GM19193 (cell line): ENCODE results near the gene GALNT18.
"Not testable (repeated sequence)": the region's sequence is repeated elsewhere in the genome, so short reads cannot be mapped to it uniquely, and the experiment has no call there.

ENCODE experiments used
- POLR2A ChIP-seq: IDR thresholded peaks from 4 replicates; pipeline ENCODE4 v1.6.1; 2011; ENCODE audit not compliant: insufficient read depth, insufficient read length; ENCODE audit errors: extremely low read depth

GALNT18 gene

GRCh38 chr11:11363674-11364073 is 258.1 kb downstream of the GALNT18 start:
- TF ChIP-seq POLR2A, result no peak

DNA sequence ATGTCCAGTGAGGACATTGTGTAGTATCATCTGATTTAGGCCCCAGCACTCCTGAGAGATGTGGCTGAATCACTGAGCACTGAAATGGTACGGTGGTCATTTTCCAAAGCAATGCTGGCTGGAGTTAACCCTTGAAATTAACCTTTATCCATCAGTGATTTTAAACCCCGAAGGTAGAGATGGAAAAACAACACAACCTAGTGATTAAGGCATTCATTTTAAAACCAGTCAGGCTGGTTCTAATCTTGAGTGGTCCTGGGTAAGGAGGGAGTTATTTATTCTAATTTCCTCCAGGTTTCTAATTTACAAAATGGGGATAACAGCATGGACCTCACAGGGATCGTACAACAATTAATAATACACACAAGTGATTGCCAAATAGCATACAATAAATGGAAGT is 262.2 kb downstream of the GALNT18 start:
- no peak for TF ChIP-seq POLR2A

GRCh38 chr11:11356842-11357241 is 265.0 kb downstream of the GALNT18 start:
- TF ChIP-seq POLR2A, result no peak

DNA sequence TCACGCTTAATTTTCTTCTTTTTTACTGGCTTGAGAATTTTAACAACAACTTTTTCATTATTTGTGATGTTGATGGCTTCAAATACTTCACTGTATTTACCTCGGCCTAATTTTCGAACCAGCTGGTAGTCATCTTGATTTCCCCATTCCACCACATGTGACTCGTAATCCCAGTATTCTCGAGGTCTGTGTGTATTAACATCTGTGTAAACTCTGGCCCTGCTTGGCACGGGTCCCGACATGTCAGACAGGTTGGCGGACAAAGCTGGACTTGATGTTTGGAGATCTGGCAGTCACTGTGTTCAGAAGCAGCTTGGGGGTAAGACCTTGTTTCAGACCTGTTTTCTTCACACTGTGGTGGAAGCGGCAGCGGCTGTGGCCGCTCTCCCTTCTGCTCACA is 268.9 kb downstream of the GALNT18 start, which contains the start of gene CSNK2A3:
CSNK2A3 (minus strand) TSS at position 373 of the 400 bp plus-strand sequence; CDS start at position 242, 131 bp downstream.
- TF ChIP-seq POLR2A, result not testable (repeated sequence)

- TF ChIP-seq POLR2A, result no peak
Observed at GRCh38 chr11:11351042-11351586, 270.7 kb downstream of the GALNT18 start.

GRCh38 chr11:11349870-11350337 is 271.9 kb downstream of the GALNT18 start:
- TF ChIP-seq POLR2A, result no peak

- TF ChIP-seq POLR2A, result no peak
Observed at GRCh38 chr11:11349106-11349825, 272.5 kb downstream of the GALNT18 start.

DNA sequence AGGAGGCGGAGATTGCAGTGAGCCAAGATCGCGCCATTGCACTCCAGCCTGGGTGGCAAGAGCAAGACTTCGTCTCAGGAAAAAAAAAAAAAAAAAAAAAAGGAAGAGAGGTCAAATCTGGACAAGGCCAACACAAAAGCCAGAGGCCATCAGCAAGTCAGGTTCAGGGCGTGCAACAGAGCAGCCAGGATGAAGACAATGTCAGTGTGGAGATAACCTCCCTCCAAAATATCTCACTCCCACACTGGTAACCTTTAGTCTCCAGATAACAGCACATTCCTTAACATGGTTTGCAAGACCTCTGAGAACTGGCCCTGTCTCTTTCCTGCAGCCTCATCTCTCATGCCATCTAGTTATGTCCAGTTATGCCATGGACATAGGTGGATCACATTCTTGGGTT is 273.5 kb downstream of the GALNT18 start:
- TF ChIP-seq POLR2A, result no peak

DNA sequence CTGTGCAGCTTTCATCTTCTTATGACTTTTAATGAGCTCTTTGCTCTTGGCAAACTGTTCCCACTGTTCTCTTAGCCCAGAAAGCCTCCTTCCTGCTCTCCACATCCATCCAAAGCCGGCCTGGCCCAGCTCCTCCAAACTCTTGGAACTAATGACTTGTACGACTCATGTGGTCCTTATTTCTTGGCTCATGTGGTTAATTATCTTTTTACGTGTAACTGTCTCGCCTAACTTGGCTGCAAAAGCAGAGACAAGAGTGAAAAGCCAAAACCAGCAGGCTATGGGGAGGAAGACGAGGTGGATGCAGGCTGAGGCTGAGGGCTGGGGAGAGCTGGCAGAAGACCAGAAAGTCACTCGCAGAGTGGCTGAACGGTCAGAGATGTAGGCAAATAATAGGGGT is 274.2 kb downstream of the GALNT18 start:
- TF ChIP-seq POLR2A, result no peak

GRCh38 chr11:11346303-11346702 is 275.5 kb downstream of the GALNT18 start:
- TF ChIP-seq POLR2A, result no peak

DNA sequence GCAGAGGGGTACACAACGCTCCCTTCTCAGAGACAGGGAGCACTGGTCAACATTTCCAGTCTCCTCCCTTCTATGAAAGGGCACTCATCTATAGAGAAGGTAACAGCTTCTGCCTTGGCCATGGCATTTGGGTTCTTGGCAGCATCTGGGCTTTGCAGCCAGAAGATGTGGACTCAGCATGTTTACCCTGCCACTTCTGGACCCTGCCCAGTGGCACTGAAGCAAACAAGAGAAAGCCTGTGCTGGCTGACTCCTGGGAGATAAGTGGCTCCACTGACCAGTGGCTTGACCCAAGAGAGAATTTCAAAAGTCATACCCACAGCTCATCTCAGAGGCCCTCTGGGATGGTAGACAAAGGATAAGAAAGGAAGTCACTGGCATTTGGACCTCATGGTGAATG is 276.7 kb downstream of the GALNT18 start:
- TF ChIP-seq POLR2A, result no peak

DNA sequence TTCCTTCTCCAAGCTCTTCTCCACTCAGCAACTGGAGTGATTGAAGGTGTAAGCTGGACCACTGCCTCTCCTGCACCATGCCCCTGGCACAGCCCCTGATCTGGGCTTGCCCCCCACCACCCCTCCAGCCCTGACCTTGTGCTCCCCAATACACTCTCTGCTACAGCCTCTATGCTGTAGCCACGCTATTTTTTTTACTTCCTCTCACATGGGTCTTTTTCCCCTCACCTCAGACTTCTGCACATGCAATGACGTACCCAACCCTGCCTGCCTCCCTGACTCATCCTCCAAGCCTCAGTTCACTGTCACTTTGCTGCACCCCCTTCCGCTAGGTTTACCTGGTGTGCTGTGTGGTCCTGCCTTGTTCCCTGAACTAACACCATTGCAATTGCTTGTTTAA is 277.8 kb downstream of the GALNT18 start:
- no peak for TF ChIP-seq POLR2A

- TF ChIP-seq POLR2A, result no peak
Observed at GRCh38 chr11:11338304-11338703, 283.5 kb downstream of the GALNT18 start.

DNA sequence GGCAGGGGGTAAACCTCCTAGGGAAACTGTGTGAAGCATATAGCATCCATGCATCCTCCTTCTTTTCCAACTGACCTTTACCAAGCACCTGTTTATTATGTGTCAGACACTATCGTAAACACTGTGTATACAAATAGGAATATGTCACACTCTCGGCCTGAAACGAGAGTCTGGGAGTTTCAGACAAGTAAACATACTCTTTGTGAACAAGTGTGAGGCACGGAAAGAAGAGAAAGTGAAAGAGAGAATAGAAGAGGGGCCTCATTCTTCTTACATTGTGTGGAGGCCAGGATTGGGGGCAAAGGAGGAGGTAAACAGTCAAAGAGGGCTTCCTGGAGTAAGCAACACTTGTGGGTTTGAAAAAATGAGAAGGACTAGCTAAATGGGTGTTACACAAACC is 285.1 kb downstream of the GALNT18 start:
- TF ChIP-seq POLR2A, result no peak

GRCh38 chr11:11335043-11335442 is 286.8 kb downstream of the GALNT18 start:
- no peak for TF ChIP-seq POLR2A

GRCh38 chr11:11334607-11335006 is 287.2 kb downstream of the GALNT18 start:
- no peak for TF ChIP-seq POLR2A
